ENCODE results near the gene MCL1.
A peak's percentile ranks its signal among the peaks of the same experiment; 100 is the strongest.
"Not testable (repeated sequence)": the region's sequence is repeated elsewhere in the genome, so short reads cannot be mapped to it uniquely, and the experiment has no call there.

Gene MCL1

GRCh38 chr1:150579110-150579944, at the start of gene MCL1:
MCL1 (minus strand) TSS chr1:150579610; CDS start chr1:150579530, 80 bp downstream.
- peak within 1 kb of the TSS; percentile 86 for H3K4me3 ChIP-seq (ENCODE audit: control insufficient read depth, low read depth, low read length)
- peak; percentile 94 for DNase-seq (ENCODE audit: low read depth)
- TF ChIP-seq, protein P1, sequence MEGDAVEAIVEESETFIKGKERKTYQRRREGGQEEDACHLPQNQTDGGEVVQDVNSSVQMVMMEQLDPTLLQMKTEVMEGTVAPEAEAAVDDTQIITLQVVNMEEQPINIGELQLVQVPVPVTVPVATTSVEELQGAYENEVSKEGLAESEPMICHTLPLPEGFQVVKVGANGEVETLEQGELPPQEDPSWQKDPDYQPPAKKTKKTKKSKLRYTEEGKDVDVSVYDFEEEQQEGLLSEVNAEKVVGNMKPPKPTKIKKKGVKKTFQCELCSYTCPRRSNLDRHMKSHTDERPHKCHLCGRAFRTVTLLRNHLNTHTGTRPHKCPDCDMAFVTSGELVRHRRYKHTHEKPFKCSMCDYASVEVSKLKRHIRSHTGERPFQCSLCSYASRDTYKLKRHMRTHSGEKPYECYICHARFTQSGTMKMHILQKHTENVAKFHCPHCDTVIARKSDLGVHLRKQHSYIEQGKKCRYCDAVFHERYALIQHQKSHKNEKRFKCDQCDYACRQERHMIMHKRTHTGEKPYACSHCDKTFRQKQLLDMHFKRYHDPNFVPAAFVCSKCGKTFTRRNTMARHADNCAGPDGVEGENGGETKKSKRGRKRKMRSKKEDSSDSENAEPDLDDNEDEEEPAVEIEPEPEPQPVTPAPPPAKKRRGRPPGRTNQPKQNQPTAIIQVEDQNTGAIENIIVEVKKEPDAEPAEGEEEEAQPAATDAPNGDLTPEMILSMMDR (conservative IDR thresholded peaks at IDR 0.05; ENCODE audit: control insufficient read depth, insufficient read depth, low read depth, low read length): no peak

DNA sequence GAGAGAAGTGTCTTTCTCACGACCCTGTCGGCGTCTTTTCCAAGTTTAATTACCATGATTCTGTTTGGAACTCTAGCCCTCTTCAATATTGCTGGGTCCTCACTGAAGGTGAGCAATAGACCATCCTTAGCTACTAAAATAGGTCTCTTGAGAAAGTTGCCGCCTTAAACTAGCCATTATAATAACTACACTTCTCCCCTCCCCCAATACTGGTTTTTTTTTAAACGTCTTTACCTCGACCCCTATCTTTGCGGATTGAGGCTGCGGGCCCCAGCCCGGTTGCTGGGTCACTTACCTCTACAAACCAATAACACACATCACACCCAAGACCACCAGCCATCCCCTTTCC, 49.3 kb upstream of the MCL1 start:
- TF ChIP-seq, protein P1 (conservative IDR thresholded peaks at IDR 0.05; ENCODE audit: control insufficient read depth, insufficient read depth, low read depth, low read length): no peak
- no peak for DNase-seq (ENCODE audit: low read depth)
- H3K4me3 ChIP-seq (ENCODE audit: control insufficient read depth, low read depth, low read length): peak overlapping the region; percentile 63

- DNase-seq (ENCODE audit: low read depth): no peak
- H3K4me3 ChIP-seq (ENCODE audit: control insufficient read depth, low read depth, low read length): peak overlapping the region; percentile 63
- TF ChIP-seq, protein P1 (conservative IDR thresholded peaks at IDR 0.05; ENCODE audit: control insufficient read depth, insufficient read depth, low read depth, low read length): no peak
Measured at GRCh38 chr1:150627826-150628410, 48.5 kb upstream of the MCL1 start.

DNA sequence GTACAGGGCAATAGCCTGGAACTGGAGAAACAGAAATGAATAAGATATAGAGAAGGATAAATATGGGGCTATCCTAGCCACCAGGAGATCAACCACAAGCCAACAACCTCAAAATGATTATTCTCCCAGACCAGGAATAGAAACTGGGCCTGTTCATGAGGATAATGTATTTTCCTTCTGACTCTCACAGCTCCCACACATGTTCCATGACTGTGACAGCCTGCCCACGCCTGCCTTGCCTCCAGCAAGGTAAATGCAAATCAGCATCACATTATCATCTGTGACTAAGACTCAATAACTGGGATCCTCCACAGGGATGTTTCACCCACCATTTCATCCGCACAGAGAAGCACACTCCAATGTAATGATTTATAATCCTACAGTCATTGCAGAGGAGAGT, 46.7 kb upstream of the MCL1 start:
- DNase-seq (ENCODE audit: low read depth): no peak
- no peak overlapping the region for H3K4me3 ChIP-seq (ENCODE audit: control insufficient read depth, low read depth, low read length)

DNA sequence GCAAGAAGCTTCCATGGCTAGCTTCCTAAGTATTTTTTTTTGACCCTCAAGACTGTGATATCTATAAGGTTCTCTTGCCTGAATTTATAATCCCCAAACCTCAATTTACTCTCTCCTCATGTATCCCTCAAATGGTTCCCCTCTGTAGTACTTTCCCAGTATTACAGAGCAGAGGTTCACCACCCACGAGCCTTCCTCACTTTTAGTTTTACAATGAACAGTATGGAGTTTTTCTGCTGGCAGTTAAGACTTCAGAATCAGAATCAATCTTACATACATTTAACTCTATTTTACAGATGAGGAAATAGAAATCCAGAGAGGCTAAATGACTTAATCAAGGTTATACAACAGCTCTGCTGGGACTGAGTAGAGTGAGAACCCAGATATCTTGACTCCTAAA, 45.1 kb upstream of the MCL1 start:
- not testable (repeated sequence) for DNase-seq (ENCODE audit: low read depth); H3K4me3 ChIP-seq (ENCODE audit: control insufficient read depth, low read depth, low read length)

More for the DNA sequence above, 46.7 kb upstream of the MCL1 start:
- TF ChIP-seq, protein P1 (conservative IDR thresholded peaks at IDR 0.05; ENCODE audit: control insufficient read depth, insufficient read depth, low read depth, low read length): no peak

GRCh38 chr1:150624134-150624533, 44.7 kb upstream of the MCL1 start:
- not testable (repeated sequence) for DNase-seq (ENCODE audit: low read depth); H3K4me3 ChIP-seq (ENCODE audit: control insufficient read depth, low read depth, low read length)

DNA sequence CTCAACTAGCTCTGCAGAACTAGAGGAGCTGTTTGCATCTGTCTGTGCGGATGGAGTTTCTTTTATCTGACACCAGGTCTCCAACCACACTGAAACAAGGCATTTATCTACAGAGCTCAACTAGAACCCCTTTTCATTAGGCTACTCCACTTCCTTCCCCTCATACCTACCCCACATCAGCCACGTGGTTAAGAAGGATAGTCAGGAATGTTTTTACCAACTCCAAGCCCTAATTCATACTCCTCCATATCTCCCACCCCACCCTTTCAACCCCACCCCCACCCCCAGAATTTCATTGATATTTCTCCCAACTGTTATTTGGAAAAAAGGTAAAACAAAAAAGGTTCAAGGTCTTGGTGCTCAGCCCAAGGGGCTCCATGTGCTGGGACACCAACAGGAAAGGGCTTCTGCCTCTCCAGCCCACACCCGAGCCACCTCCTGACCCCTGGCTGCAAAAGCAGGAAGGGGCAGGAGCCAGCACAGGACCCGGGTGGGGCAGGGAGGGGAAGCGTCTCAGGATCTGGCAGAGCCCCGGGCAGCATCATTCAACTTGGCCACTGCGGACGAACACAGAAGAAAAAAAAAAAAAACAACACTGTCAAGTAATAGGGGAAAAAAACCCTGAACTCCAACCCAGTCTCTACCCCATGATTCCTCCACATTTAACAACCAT, 43.0 kb upstream of the MCL1 start:
- H3K4me3 ChIP-seq (ENCODE audit: control insufficient read depth, low read depth, low read length): no peak overlapping the region
- TF ChIP-seq, protein P1 (conservative IDR thresholded peaks at IDR 0.05; ENCODE audit: control insufficient read depth, insufficient read depth, low read depth, low read length): peak; percentile 6
- DNase-seq (ENCODE audit: low read depth): peak; percentile 64

Data from fibroblast of mammary gland (primary cell).